PC-3 (cell line): ENCODE data around the gene ABO. TPM values are rescaled to one million over a fixed set of nuclear protein-coding genes. Genes with fewer than 3 reads are reported as not detected.

Experiments used
- ATAC-seq: fragments of 200-7000 bp; cut with Tn5 transposase; 2 replicates; pipeline ENCODE4 v1.9.1; 2020; ENCODE audit warnings: mild to moderate bottlenecking, moderate library complexity
- BruUV-seq: library from RNA; stranded (reverse); fragments of 400-500 nt; replicated peaks from 2 replicates; lab custom pipeline; 2021; lab: Mats Ljungman, UMichigan
- CTCF ChIA-PET: fragments of 300-600 bp; sonication (Branson Sonifier 250); formaldehyde crosslinking; loops from one replicate; lab custom pipeline; 2022; ENCODE audit warnings: antibody characterized with exemption; lab: Charles Lee
- POLR2A ChIA-PET: fragments of 300-600 bp; sonication (Branson Sonifier 250); formaldehyde crosslinking; loops from one replicate; lab custom pipeline; 2022; ENCODE audit warnings: antibody characterized with exemption; ENCODE audit not compliant: unreplicated experiment; lab: Charles Lee
- DNase-seq: peaks from one replicate; pipeline ENCODE4 v3.0.0-alpha.2; 2015
- H2AFZ ChIP-seq: fragments of 300-600 bp; sonication (generic); 2 replicates; pipeline ENCODE4 v1.6.0; 2016; ENCODE audit warnings: antibody characterized with exemption, low read length
- H3F3A ChIP-seq: fragments of 300-600 bp; sonication (generic); one replicate; pipeline ENCODE4 v1.6.0; 2017; ENCODE audit warnings: antibody characterized with exemption, low read length, control low read depth, mild to moderate bottlenecking; ENCODE audit not compliant: unreplicated experiment
- H3K27ac ChIP-seq: fragments of 300-600 bp; sonication (generic); 2 replicates; pipeline ENCODE4 v1.5.1; 2016; ENCODE audit warnings: mild to moderate bottlenecking, low read length
- H3K27me3 ChIP-seq: fragments of 300-600 bp; sonication (generic); 2 replicates; pipeline ENCODE4 v1.6.1; 2016; ENCODE audit warnings: low read length, mixed read lengths
- H3K36me3 ChIP-seq: fragments of 300-600 bp; sonication (generic); 2 replicates; pipeline ENCODE4 v1.6.1; 2016; ENCODE audit warnings: low read depth, mixed run types, low read length, mixed read lengths
- H3K4me1 ChIP-seq: fragments of 300-600 bp; sonication (generic); 2 replicates; pipeline ENCODE4 v1.5.1; 2016; ENCODE audit warnings: low read length; ENCODE audit not compliant: insufficient read depth
- H3K4me2 ChIP-seq: fragments of 300-600 bp; sonication (generic); 2 replicates; pipeline ENCODE4 v1.6.0; 2016; ENCODE audit warnings: low read length
- H3K4me3 ChIP-seq: fragments of 300-600 bp; sonication (generic); 2 replicates; pipeline ENCODE4 v1.5.1; 2016; ENCODE audit warnings: mild to moderate bottlenecking, low read length, mixed read lengths
- H3K79me2 ChIP-seq: fragments of 300-600 bp; sonication (generic); 2 replicates; pipeline ENCODE4 v1.6.1; 2017; ENCODE audit warnings: low read length, mixed read lengths
- H3K9ac ChIP-seq: fragments of 300-600 bp; sonication (generic); 2 replicates; pipeline ENCODE4 v1.6.0; 2016; ENCODE audit warnings: mild to moderate bottlenecking, low read length
- H3K9me2 ChIP-seq: fragments of 300-600 bp; sonication (generic); replicated peaks from 2 replicates; pipeline ENCODE4 v1.6.1; 2016; ENCODE audit warnings: mixed run types, low read length, mixed read lengths
- H3K9me3 ChIP-seq: fragments of 300-600 bp; sonication (generic); 2 replicates; pipeline ENCODE4 v1.6.1; 2016; ENCODE audit warnings: low read length, mixed read lengths
- H4K20me1 ChIP-seq: fragments of 300-600 bp; sonication (generic); 2 replicates; pipeline ENCODE4 v1.6.1; 2016; ENCODE audit warnings: low read length, mixed read lengths
- EZH2 ChIP-seq: fragments of 300-600 bp; sonication (generic); IDR thresholded peaks from one replicate; pipeline ENCODE4 v1.6.1; 2017; ENCODE audit warnings: antibody characterized with exemption, mild to moderate bottlenecking, low read length; ENCODE audit not compliant: unreplicated experiment
- EZH2phosphoT487 ChIP-seq: fragments of 300-600 bp; sonication (generic); IDR thresholded peaks from 2 replicates; pipeline ENCODE4 v1.6.1; 2018; ENCODE audit warnings: mild to moderate bottlenecking, antibody characterized with exemption, low read length, borderline replicate concordance
- intact Hi-C: fragments of 100-400 bp; cut with micrococcal nuclease; formaldehyde crosslinking; loops from 2 replicates; pipeline ENCODE4 v1.9.0; 2023
- total RNA-seq: library from RNA; depleted of rRNA; stranded (reverse); fragments of >200 nt; gene quantifications from 2 replicates; pipeline ENCODE4 v1.2.3, GENCODE V29; 2014
- TF ChIP-seq, protein P1 (sequence below): fragments of 300-600 bp; sonication (generic); conservative IDR thresholded peaks from 2 replicates; pipeline ENCODE4 v1.5.1; 2017; ENCODE audit warnings: antibody characterized with exemption, low read depth, mild to moderate bottlenecking, low read length

The ABO gene
- total RNA-seq, 1 experiment from 2014 or later, result not detected

DNA sequence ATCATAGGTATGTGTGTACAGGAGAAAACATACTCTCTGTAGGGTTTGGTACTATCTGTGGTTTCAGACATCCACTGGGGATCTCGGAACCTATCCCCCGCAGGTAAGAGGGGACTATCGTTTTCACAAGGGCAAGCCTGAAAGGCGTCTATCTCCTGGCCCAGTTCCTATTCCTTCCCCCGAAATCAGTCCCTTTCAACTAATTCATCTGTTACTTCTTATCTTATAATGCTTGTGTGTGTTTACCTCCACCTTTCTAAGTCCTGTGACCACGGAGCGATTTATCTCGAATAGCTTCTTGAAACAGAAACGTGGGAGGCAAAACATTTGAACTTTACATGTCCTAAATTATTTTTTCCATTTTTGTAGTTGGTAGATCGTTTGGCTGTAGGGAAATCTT is 11.4 kb downstream of the ABO start:
- Histone ChIP-seq H3F3A (no peaks in the 10 kb centered on the region), H3K4me1 (no peaks in the 10 kb centered on the region), H3K79me2 (no peaks in the 10 kb centered on the region), H3K9me3 (no peaks in the 10 kb centered on the region), H4K20me1 (no peaks in the 10 kb centered on the region), H3K36me3 (no peaks in the 10 kb centered on the region), H2AFZ (no peak overlapping the region), H3K27me3 (no peaks in the 10 kb centered on the region; the same call in 1 of the 2 replicates), H3K4me2 (no peak overlapping the region), H3K4me3 (no peak overlapping the region), H3K27ac (no peak overlapping the region), H3K9me2 (no peaks in the 10 kb centered on the region), H3K9ac (no peak overlapping the region)
- CTCF ChIA-PET, result no interaction called here
- ATAC-seq (no peak), DNase-seq (no peak)
- BruUV-seq, result no TSS peak
- intact Hi-C loops, result no loop called here
- TF ChIP-seq EZH2phosphoT487 (no peak), EZH2 (no peak)
- POLR2A ChIA-PET, result no interaction called here

DNA sequence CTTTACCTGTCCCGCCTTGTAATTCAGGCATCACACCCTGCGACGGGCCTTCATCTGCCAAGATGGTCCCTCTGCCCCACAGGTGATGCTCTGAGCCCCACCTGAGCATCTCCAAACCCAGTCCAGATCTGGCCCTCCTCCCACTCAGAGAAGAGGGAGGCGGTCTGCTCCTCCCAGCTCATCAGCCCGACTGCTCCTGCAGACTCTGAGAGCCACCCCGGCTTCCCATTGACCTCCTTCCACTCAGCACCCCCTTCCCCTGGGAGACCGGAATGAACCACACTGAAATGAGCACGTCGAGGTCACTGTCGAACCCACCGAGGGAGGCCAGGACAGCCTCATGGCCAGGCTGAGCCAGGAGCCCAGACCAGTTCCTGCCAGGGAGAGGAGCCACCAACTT is 12.8 kb downstream of the ABO start:
- intact Hi-C loops, result no loop called here
- Histone ChIP-seq H3K9ac (no peak overlapping the region), H4K20me1 (no peaks in the 10 kb centered on the region), H3K9me2 (no peaks in the 10 kb centered on the region), H3K4me3 (no peak overlapping the region), H3K9me3 (no peaks in the 10 kb centered on the region), H3K4me2 (no peak overlapping the region), H3K79me2 (no peaks in the 10 kb centered on the region), H3K27ac (no peak overlapping the region), H3K27me3 (no peaks in the 10 kb centered on the region; the same call in 1 of the 2 replicates), H3K4me1 (no peaks in the 10 kb centered on the region), H3F3A (no peaks in the 10 kb centered on the region), H2AFZ (no peak overlapping the region), H3K36me3 (no peaks in the 10 kb centered on the region)
- ATAC-seq (no peak), DNase-seq (no peak)
- CTCF ChIA-PET, result no interaction called here
- BruUV-seq, result no TSS peak
- POLR2A ChIA-PET, result no interaction called here
- TF ChIP-seq EZH2 (no peak), EZH2phosphoT487 (no peak)

DNA sequence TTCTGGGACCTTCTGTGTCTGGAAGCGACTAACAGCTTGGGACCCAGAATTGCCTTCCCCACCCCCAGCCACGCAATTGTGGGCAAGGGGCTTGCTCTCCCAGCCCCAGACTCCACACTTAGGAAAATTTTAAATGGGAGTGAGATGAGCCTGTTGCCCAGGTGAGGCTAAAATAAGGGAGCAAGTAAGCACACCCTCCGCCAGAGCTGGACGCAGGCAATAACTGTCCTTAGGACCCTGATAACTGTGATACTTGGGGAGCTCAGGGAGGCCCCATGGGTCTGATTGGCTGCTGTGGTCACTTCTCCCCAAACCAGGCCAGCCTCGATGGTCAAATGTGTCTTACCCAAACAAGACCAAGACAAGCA is 13.3 kb downstream of the ABO start:
- ChIA-PET CTCF (no interaction called here), POLR2A (no interaction called here)
- no peak overlapping the region for H3K9ac ChIP-seq
- TF ChIP-seq EZH2phosphoT487, result no peak
- no peak for TF ChIP-seq EZH2
- TF ChIP-seq, protein P1, sequence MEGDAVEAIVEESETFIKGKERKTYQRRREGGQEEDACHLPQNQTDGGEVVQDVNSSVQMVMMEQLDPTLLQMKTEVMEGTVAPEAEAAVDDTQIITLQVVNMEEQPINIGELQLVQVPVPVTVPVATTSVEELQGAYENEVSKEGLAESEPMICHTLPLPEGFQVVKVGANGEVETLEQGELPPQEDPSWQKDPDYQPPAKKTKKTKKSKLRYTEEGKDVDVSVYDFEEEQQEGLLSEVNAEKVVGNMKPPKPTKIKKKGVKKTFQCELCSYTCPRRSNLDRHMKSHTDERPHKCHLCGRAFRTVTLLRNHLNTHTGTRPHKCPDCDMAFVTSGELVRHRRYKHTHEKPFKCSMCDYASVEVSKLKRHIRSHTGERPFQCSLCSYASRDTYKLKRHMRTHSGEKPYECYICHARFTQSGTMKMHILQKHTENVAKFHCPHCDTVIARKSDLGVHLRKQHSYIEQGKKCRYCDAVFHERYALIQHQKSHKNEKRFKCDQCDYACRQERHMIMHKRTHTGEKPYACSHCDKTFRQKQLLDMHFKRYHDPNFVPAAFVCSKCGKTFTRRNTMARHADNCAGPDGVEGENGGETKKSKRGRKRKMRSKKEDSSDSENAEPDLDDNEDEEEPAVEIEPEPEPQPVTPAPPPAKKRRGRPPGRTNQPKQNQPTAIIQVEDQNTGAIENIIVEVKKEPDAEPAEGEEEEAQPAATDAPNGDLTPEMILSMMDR, result no peak
- H3K27ac ChIP-seq, result no peak overlapping the region
- H3K9me2 ChIP-seq, result no peaks in the 10 kb centered on the region
- DNase-seq (no peak), ATAC-seq (no peak)
- H2AFZ ChIP-seq, result no peak overlapping the region
- intact Hi-C loops, result no loop called here
- no peaks in the 10 kb centered on the region for H3F3A ChIP-seq
- H3K27me3 ChIP-seq, result no peaks in the 10 kb centered on the region; the same call in 1 of the 2 replicates
- H3K4me1 ChIP-seq, result no peaks in the 10 kb centered on the region
- H3K4me3 ChIP-seq, result no peak overlapping the region
- H3K79me2 ChIP-seq, result no peaks in the 10 kb centered on the region
- H3K4me2 ChIP-seq, result no peak overlapping the region
- no peaks in the 10 kb centered on the region for H4K20me1 ChIP-seq
- no peaks in the 10 kb centered on the region for H3K36me3 ChIP-seq
- H3K9me3 ChIP-seq, result no peaks in the 10 kb centered on the region
- no TSS peak for BruUV-seq
